Fibroblast of lung (primary cell): ENCODE measurements around the gene ZNHIT2.

ENCODE experiments used
- CTCF ChIP-seq, 2 donors: IDR thresholded peaks in 1 of 2; conservative IDR thresholded peaks in 1 of 2; 1 replicate in 1 of 2; 2 replicates in 1 of 2; pipeline ENCODE4 v1.5.1; 2011 to 2012; ENCODE audit warnings: low read length in 2 of 2, control low read depth in 1 of 2, inconsistent platforms in 1 of 2, low read depth in 1 of 2, mild to moderate bottlenecking in 1 of 2
- EZH2 ChIP-seq: IDR thresholded peaks from 2 replicates; pipeline ENCODE4 v1.5.1; 2012; ENCODE audit warnings: low read length, control low read depth, mild to moderate bottlenecking; ENCODE audit errors: missing control alignments

GRCh38 chr11:65108469-65109123, 8.9 kb downstream of the ZNHIT2 start:
- TF ChIP-seq CTCF (conservative IDR thresholded peaks at IDR 0.05 in 1 of 2, IDR thresholded peaks at IDR 0.05 in 1 of 2; ENCODE audit: low read depth in 1 of 2, low read length in 2 of 2) = no peak
- TF ChIP-seq EZH2 = no peak
